ENCODE measurements around the gene MAPKAP1. TPM values are rescaled to one million over a fixed set of nuclear protein-coding genes. Genes with fewer than 3 reads are reported as not detected.

MAPKAP1 gene
- total RNA-seq, 1 donor from 2014 or later: 70.7 TPM

GRCh38 chr9:125438506-125439433, 268.2 kb downstream of the MAPKAP1 start:
- intact Hi-C loops (cut with DNase I): no loop called here
- Histone ChIP-seq H3K4me3 (no peak overlapping the region), H3K36me3 (peaks cover 0 to 28% of the 10 kb centered on the region in 2 donors)

GRCh38 chr9:125437771-125438221, 269.2 kb downstream of the MAPKAP1 start:
- Histone ChIP-seq H3K27ac (no peak overlapping the region), H3K36me3 (peaks cover 0 to 28% of the 10 kb centered on the region in 2 donors), H3K4me1 (no peaks in the 10 kb centered on the region), H3K27me3 (no peaks in the 10 kb centered on the region), H3K9me3 (no peaks in the 10 kb centered on the region), H3K4me3 (no peak overlapping the region)
- no peak for DNase-seq (ENCODE audit: extremely low spot score in 2 of 2)
- TF ChIP-seq POLR2AphosphoS5 (IDR thresholded peaks at IDR 0.05; ENCODE audit: insufficient read depth in 1 of 2, low read depth in 1 of 2): no peak
- TF ChIP-seq CTCF (IDR thresholded peaks at IDR 0.05): no peak
- no peak for TF ChIP-seq POLR2A (IDR thresholded peaks at IDR 0.05)
- intact Hi-C loops (cut with DNase I): no loop called here

More at GRCh38 chr9:125438506-125439433, 268.2 kb downstream of the MAPKAP1 start:
- Histone ChIP-seq H3K9me3 (no peaks in the 10 kb centered on the region), H3K4me1 (no peaks in the 10 kb centered on the region), H3K27ac (no peak overlapping the region), H3K27me3 (no peaks in the 10 kb centered on the region)
- no peak for DNase-seq (ENCODE audit: extremely low spot score in 2 of 2)
- TF ChIP-seq CTCF (IDR thresholded peaks at IDR 0.05) (no peak), POLR2AphosphoS5 (IDR thresholded peaks at IDR 0.05; ENCODE audit: insufficient read depth in 1 of 2, low read depth in 1 of 2) (no peak), POLR2A (IDR thresholded peaks at IDR 0.05) (no peak)

- TF ChIP-seq POLR2AphosphoS5 (IDR thresholded peaks at IDR 0.05; ENCODE audit: insufficient read depth in 1 of 2, low read depth in 1 of 2): no peak
- no peak for TF ChIP-seq POLR2A (IDR thresholded peaks at IDR 0.05)
- no peak for TF ChIP-seq CTCF (IDR thresholded peaks at IDR 0.05)
- Histone ChIP-seq H3K4me1 (no peaks in the 10 kb centered on the region), H3K9me3 (no peaks in the 10 kb centered on the region), H3K36me3 (peaks cover 0 to 28% of the 10 kb centered on the region in 2 donors), H3K27ac (no peak overlapping the region), H3K4me3 (no peak overlapping the region), H3K27me3 (no peaks in the 10 kb centered on the region)
- intact Hi-C loops (cut with DNase I): no loop called here
- DNase-seq (ENCODE audit: extremely low spot score in 2 of 2): no peak
These were observed 270.2 kb downstream of the MAPKAP1 start for GRCh38 chr9:125436613-125437443.

GRCh38 chr9:125435776-125436612, 271.0 kb downstream of the MAPKAP1 start:
- Histone ChIP-seq H3K27ac (no peak overlapping the region), H3K27me3 (no peaks in the 10 kb centered on the region), H3K4me3 (no peak overlapping the region), H3K4me1 (no peaks in the 10 kb centered on the region), H3K36me3 (peaks cover 0 to 28% of the 10 kb centered on the region in 2 donors), H3K9me3 (no peaks in the 10 kb centered on the region)
- intact Hi-C loops (cut with DNase I): no loop called here
- TF ChIP-seq CTCF (IDR thresholded peaks at IDR 0.05) (no peak), POLR2A (IDR thresholded peaks at IDR 0.05) (no peak), POLR2AphosphoS5 (IDR thresholded peaks at IDR 0.05; ENCODE audit: insufficient read depth in 1 of 2, low read depth in 1 of 2) (no peak)
- DNase-seq (ENCODE audit: extremely low spot score in 2 of 2): no peak

All from vagina (tissue), 2 donors.